SK-N-SH (cell line): Measurements from ENCODE around the gene SLC7A11. TPM values are rescaled to one million over a fixed set of nuclear protein-coding genes. Genes with fewer than 3 reads are reported as not detected.

Experiments
- CTCF ChIA-PET: fragments of 300-600, 350-600 bp; formaldehyde crosslinking; extraction: SDS; loops from one replicate; lab custom pipeline; 2021; lab: Yijun Ruan, JAX
- POLR2A ChIA-PET: fragments of 350-600 bp; sonication (Branson Sonifier 250); formaldehyde crosslinking; extraction: SDS; loops from one replicate; lab custom pipeline; 2020; ENCODE audit warnings: antibody characterized with exemption, inconsistent platforms; lab: Yijun Ruan, JAX
- DNase-seq: peaks from one replicate; pipeline ENCODE4 v3.0.0; 2012
- H2AFZ ChIP-seq: fragments of 200-600 bp; sonication (generic); 2 replicates; pipeline ENCODE4 v1.8.1; 2016; ENCODE audit warnings: antibody characterized with exemption, mild to moderate bottlenecking, low read depth
- H3F3A ChIP-seq: fragments of 200-600 bp; sonication (generic); replicated peaks from 2 replicates; pipeline ENCODE3; 2016; ENCODE audit warnings: antibody characterized with exemption, mild to moderate bottlenecking; ENCODE audit not compliant: insufficient read depth
- H3K27ac ChIP-seq, 2 experiments: fragments of 200-500 bp in 1 of 2; fragments of 200-600 bp in 1 of 2; sonication (Bioruptor generic) in 1 of 2; sonication (generic), shearing (Covaris generic) in 1 of 2; 2 replicates each; pipeline versions ENCODE4 v1.5.1 to v1.6.1; 2014 to 2016; ENCODE audit warnings: low read depth in 2 of 2, inconsistent platforms in 1 of 2, low read length in 1 of 2, mild to moderate bottlenecking in 1 of 2, mixed read lengths in 1 of 2
- H3K27me3 ChIP-seq: fragments of 200-600 bp; sonication (generic), shearing (Covaris generic); 2 replicates; pipeline ENCODE4 v1.6.1; 2016; ENCODE audit warnings: mixed run types; ENCODE audit not compliant: insufficient read depth
- H3K36me3 ChIP-seq, 2 experiments: fragments of 200-500 bp in 1 of 2; fragments of 200-600 bp in 1 of 2; sonication (Bioruptor generic) in 1 of 2; sonication (generic) in 1 of 2; replicated peaks in 1 of 2; 2 replicates each; pipeline versions ENCODE3 to v1.5.1; 2014 to 2016; ENCODE audit warnings: low read length in 1 of 2, mild to moderate bottlenecking in 1 of 2; ENCODE audit not compliant: insufficient read depth in 2 of 2, control insufficient read depth in 1 of 2
- H3K4me1 ChIP-seq, 2 experiments: fragments of 200-500 bp in 1 of 2; fragments of 200-600 bp in 1 of 2; sonication (Bioruptor generic) in 1 of 2; sonication (generic), shearing (Covaris generic) in 1 of 2; 2 replicates each; pipeline versions ENCODE4 v1.5.1 to v1.6.1; 2014 to 2016; ENCODE audit warnings: low read depth in 1 of 2, low read length in 1 of 2, mixed run types in 1 of 2; ENCODE audit not compliant: insufficient read depth in 2 of 2, control insufficient read depth in 1 of 2
- H3K4me2 ChIP-seq: fragments of 200-600 bp; sonication (generic), shearing (Covaris generic); 2 replicates; pipeline ENCODE4 v1.6.1; 2017; ENCODE audit warnings: mixed run types
- H3K4me3 ChIP-seq, 2 experiments: fragments of 200-500 bp in 1 of 2; fragments of 200-600 bp in 1 of 2; sonication (Bioruptor generic) in 1 of 2; sonication (generic), shearing (Covaris generic) in 1 of 2; 2 replicates each; pipeline versions ENCODE4 v1.5.1 to v1.8.1; 2014 to 2016; ENCODE audit warnings: low read depth in 2 of 2, inconsistent platforms in 1 of 2, low read length in 1 of 2, mild to moderate bottlenecking in 1 of 2, mixed read lengths in 1 of 2, moderate library complexity in 1 of 2
- H3K79me2 ChIP-seq: fragments of 200-600 bp; sonication (generic); 2 replicates; pipeline ENCODE4 v1.8.1; 2017; ENCODE audit warnings: mild to moderate bottlenecking; ENCODE audit not compliant: insufficient read depth
- H3K9ac ChIP-seq: fragments of 200-600 bp; sonication (generic); 2 replicates; pipeline ENCODE4 v1.6.1; 2017; ENCODE audit warnings: mixed run types
- H3K9me2 ChIP-seq: fragments of 200-600 bp; sonication (generic); 2 replicates; pipeline ENCODE4 v1.6.1; 2017; ENCODE audit warnings: mixed run types
- H3K9me3 ChIP-seq: fragments of 200-600 bp; sonication (generic); 2 replicates; pipeline ENCODE4 v1.6.1; 2017; ENCODE audit warnings: mixed run types, mild to moderate bottlenecking, moderate library complexity
- H4K20me1 ChIP-seq: fragments of 200-600 bp; sonication (generic); 2 replicates; pipeline ENCODE4 v1.6.1; 2017; ENCODE audit warnings: mild to moderate bottlenecking, mixed run types; ENCODE audit not compliant: insufficient read depth
- CHD2 ChIP-seq: fragments of 150-350 bp; IDR thresholded peaks from 2 replicates; pipeline ENCODE4 v1.6.1; 2018; ENCODE audit warnings: low read length; ENCODE audit not compliant: partially characterized antibody
- CTCF ChIP-seq: fragments of 200-600 bp; sonication (generic); IDR thresholded peaks from 2 replicates; pipeline ENCODE4 v1.6.1; 2017; ENCODE audit warnings: antibody characterized with exemption, mild to moderate bottlenecking, moderate library complexity
- ELF1 ChIP-seq: IDR thresholded peaks from 2 replicates; pipeline ENCODE4 v1.4.0; 2012
- FOSL2 ChIP-seq: IDR thresholded peaks from 2 replicates; pipeline ENCODE4 v1.4.0; 2012; ENCODE audit warnings: low read depth, mild to moderate bottlenecking, moderate library complexity, borderline replicate concordance
- GABPA ChIP-seq: IDR thresholded peaks from 2 replicates; pipeline ENCODE4 v1.4.0; 2012; ENCODE audit warnings: low read depth, mild to moderate bottlenecking
- MAX ChIP-seq: IDR thresholded peaks from 2 replicates; pipeline ENCODE4 v1.4.0; 2012; ENCODE audit warnings: low read depth
- MEF2A ChIP-seq: IDR thresholded peaks from 2 replicates; pipeline ENCODE4 v1.4.0; 2012; ENCODE audit warnings: low read depth, borderline replicate concordance
- NRF1 ChIP-seq: IDR thresholded peaks from 2 replicates; pipeline ENCODE4 v1.6.1; 2012; ENCODE audit warnings: low read depth, mild to moderate bottlenecking, low read length
- POLR2AphosphoS5 ChIP-seq: IDR thresholded peaks from 2 replicates; pipeline ENCODE4 v1.6.1; 2012; ENCODE audit warnings: low read depth, low read length
- RAD21 ChIP-seq: IDR thresholded peaks from 2 replicates; pipeline ENCODE4 v1.6.1; 2012; ENCODE audit warnings: mild to moderate bottlenecking, low read length
- RCOR1 ChIP-seq: fragments of 150-350 bp; IDR thresholded peaks from 2 replicates; pipeline ENCODE4 v1.6.1; 2017; ENCODE audit warnings: antibody characterized with exemption, low read length
- RFX5 ChIP-seq: IDR thresholded peaks from 2 replicates; pipeline ENCODE4 v1.6.1; 2012; ENCODE audit warnings: mild to moderate bottlenecking, improper control_type of control experiment, low read length
- RXRA ChIP-seq: IDR thresholded peaks from 2 replicates; pipeline ENCODE4 v1.4.0; 2012; ENCODE audit warnings: low read depth, mild to moderate bottlenecking, borderline replicate concordance
- SIN3A ChIP-seq: IDR thresholded peaks from 2 replicates; pipeline ENCODE4 v1.6.1; 2012; ENCODE audit warnings: low read depth, mild to moderate bottlenecking, low read length, moderate library complexity, borderline replicate concordance
- SMC3 ChIP-seq: IDR thresholded peaks from 2 replicates; pipeline ENCODE4 v1.6.1; 2012; ENCODE audit warnings: low read depth, low read length, improper control_type of control experiment
- TEAD4 ChIP-seq: IDR thresholded peaks from 2 replicates; pipeline ENCODE4 v1.4.0; 2012; ENCODE audit warnings: mild to moderate bottlenecking, borderline replicate concordance; ENCODE audit not compliant: insufficient read depth
- USF1 ChIP-seq: IDR thresholded peaks from 2 replicates; pipeline ENCODE4 v1.4.0; 2012; ENCODE audit warnings: low read depth, borderline replicate concordance
- USF2 ChIP-seq: fragments of 150-350 bp; IDR thresholded peaks from 2 replicates; pipeline ENCODE4 v1.6.1; 2017; ENCODE audit warnings: antibody characterized with exemption, low read length, low read depth, borderline replicate concordance
- YY1 ChIP-seq: IDR thresholded peaks from 2 replicates; pipeline ENCODE4 v1.4.0; 2012; ENCODE audit warnings: low read depth, mild to moderate bottlenecking
- ZBTB33 ChIP-seq: IDR thresholded peaks from 2 replicates; pipeline ENCODE4 v1.4.0; 2012; ENCODE audit warnings: low read depth, borderline replicate concordance
- polyA plus RNA-seq, 3 experiments: library from polyadenylated mRNA; depleted of rRNA; stranded (reverse); fragments of >200 nt; gene quantifications; 2 replicates each; pipeline ENCODE4 v1.2.3, GENCODE V29; 2012

SLC7A11 gene
- polyA plus RNA-seq, 1 of the 3 experiments (the other 2 are of a cell fraction): 3.1 TPM

- Histone ChIP-seq H3K4me1 (no peaks in the 10 kb centered on the region; a peak in 1 of 4 replicates), H3K4me2 (no peak overlapping the region), H3K9ac (no peak overlapping the region), H4K20me1 (no peaks in the 10 kb centered on the region), H3K4me3 (no peak overlapping the region), H3K9me2 (no peaks in the 10 kb centered on the region), H2AFZ (peak overlapping the region; percentile 18; the same call in 1 of the 2 replicates), H3K27me3 (no peaks in the 10 kb centered on the region), H3K9me3 (no peaks in the 10 kb centered on the region), H3K79me2 (no peaks in the 10 kb centered on the region), H3K36me3 (no peaks in the 10 kb centered on the region), H3F3A (no peaks in the 10 kb centered on the region), H3K27ac (no peak overlapping the region)
- POLR2A ChIA-PET: no interaction called here
- CTCF ChIA-PET: no interaction called here
- DNase-seq: no peak
- TF ChIP-seq SMC3 (no peak), USF1 (no peak), SIN3A (no peak), YY1 (no peak), USF2 (no peak), ZBTB33 (no peak), CTCF (no peak), POLR2AphosphoS5 (no peak), RAD21 (no peak), GABPA (no peak), TEAD4 (no peak), RXRA (no peak), RCOR1 (no peak), RFX5 (no peak), FOSL2 (no peak), NRF1 (no peak), MEF2A (no peak), ELF1 (no peak), CHD2 (no peak), MAX (no peak)
These were observed 27.0 kb upstream of the SLC7A11 start for GRCh38 chr4:138269175-138269574.
